ENCODE results near the gene SEC14L1.

SEC14L1 gene

GRCh38 chr17:77142689-77143088 lies 1.9 kb downstream of the SEC14L1 start:
- no peak overlapping the region for H3K4me3 ChIP-seq (ENCODE audit: low read length)
- TF ChIP-seq, protein P1, sequence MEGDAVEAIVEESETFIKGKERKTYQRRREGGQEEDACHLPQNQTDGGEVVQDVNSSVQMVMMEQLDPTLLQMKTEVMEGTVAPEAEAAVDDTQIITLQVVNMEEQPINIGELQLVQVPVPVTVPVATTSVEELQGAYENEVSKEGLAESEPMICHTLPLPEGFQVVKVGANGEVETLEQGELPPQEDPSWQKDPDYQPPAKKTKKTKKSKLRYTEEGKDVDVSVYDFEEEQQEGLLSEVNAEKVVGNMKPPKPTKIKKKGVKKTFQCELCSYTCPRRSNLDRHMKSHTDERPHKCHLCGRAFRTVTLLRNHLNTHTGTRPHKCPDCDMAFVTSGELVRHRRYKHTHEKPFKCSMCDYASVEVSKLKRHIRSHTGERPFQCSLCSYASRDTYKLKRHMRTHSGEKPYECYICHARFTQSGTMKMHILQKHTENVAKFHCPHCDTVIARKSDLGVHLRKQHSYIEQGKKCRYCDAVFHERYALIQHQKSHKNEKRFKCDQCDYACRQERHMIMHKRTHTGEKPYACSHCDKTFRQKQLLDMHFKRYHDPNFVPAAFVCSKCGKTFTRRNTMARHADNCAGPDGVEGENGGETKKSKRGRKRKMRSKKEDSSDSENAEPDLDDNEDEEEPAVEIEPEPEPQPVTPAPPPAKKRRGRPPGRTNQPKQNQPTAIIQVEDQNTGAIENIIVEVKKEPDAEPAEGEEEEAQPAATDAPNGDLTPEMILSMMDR (IDR thresholded peaks at IDR 0.05; ENCODE audit: insufficient read depth, low read depth, low read length, missing control alignments) = no peak
- DNase-seq (ENCODE audit: low read depth) = no peak

DNA sequence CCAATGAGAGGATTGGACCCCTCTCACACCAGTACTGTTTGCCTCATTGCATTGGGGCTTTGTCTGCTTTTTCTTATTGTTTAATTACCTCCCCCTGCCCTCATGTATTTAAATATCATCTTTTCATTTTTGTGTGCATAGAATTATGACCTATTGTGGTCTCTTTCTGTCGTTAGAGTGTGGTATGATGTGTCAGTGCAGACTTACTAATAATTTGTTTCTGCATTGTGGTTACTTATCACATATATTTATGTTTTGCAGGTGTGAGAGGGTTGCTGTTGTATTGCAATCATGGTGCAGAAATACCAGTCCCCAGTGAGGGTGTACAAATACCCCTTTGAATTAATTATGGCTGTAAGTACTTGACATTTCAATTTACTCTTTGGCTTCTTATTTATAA lies 2.5 kb downstream of the SEC14L1 start:
- TF ChIP-seq, protein P1 (IDR thresholded peaks at IDR 0.05; ENCODE audit: insufficient read depth, low read depth, low read length, missing control alignments) = no peak
- H3K4me3 ChIP-seq (ENCODE audit: low read length) = no peak overlapping the region
- no peak for DNase-seq (ENCODE audit: low read depth)

DNA sequence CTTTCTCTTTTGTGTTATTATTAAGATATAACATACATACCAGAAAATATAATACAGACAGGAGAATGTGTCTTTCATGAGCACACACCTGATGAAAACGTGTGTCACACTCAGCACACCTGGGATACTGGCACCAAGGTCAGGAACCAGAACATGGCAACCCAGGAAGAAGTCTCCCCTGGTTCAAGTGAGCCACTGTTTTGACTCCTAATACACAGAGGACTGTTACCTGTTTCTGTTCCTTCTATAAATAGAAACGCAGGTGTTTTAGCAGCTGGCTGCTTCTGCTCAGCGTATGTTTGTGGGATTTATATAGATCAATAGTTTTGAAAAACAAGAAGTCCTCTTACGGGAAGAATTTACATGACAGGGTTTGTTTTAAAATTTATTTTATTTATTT lies 3.5 kb downstream of the SEC14L1 start:
- DNase-seq (ENCODE audit: low read depth) = no peak
- TF ChIP-seq, protein P1 (IDR thresholded peaks at IDR 0.05; ENCODE audit: insufficient read depth, low read depth, low read length, missing control alignments) = no peak

DNA sequence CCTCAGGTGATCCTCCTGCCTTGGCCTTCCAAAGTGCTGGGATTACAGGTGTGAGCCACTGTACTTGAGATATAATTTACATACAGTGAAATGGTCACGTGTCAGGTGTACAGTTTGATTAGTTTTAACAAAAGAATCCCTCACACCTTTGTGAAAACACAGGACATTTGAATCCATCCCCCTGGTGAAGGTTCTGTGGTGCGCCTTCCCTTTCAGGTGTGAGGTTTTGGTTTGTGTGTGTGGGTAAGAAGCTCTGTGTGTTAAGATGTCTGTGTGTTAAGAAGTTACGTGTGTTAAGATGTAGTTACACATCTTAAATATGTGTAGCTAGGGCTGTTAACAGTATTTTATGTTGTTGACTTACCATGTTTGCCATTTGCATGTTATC lies 4.4 kb downstream of the SEC14L1 start:
- DNase-seq (ENCODE audit: low read depth) = no peak
- no peak overlapping the region for H3K4me3 ChIP-seq (ENCODE audit: low read length)
- TF ChIP-seq, protein P1 (IDR thresholded peaks at IDR 0.05; ENCODE audit: insufficient read depth, low read depth, low read length, missing control alignments) = no peak

More for the DNA sequence above, 3.5 kb downstream of the SEC14L1 start:
- H3K4me3 ChIP-seq (ENCODE audit: low read length) = no peak overlapping the region

DNA sequence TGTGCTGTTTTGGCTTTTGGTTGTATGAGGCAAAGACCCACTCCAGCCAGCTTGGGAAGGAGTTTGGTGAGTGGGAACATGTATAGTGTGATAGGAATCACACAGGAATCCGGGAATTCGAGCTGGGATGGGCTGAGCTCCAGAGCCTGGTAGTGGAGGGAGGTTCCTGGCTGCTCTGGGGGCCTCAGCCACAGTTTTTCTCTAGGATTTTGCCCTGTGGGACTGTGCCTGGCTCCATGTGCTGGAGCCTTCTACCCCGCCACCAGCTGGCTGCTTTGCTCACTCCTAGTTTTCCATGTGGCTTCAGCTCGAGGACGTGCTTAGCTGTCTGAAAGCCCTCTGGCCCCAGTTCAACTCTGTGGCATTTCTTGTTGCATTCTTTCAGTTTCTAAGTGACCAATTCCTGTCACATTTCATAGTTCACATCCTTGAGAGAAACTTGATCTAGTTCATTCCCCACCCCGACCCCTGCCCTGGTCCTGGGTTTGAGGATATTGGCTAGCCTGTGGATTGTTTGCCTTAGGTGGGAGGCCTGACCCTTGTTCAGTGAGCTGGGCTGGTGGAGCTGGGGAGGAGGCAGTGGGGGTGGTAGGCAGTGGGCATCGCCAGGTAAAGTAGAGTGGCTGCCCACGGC lies 5.0 kb downstream of the SEC14L1 start:
- H3K4me3 ChIP-seq (ENCODE audit: low read length) = no peak overlapping the region
- TF ChIP-seq, protein P1 (IDR thresholded peaks at IDR 0.05; ENCODE audit: insufficient read depth, low read depth, low read length, missing control alignments) = peak; percentile 30
- DNase-seq (ENCODE audit: low read depth) = peak; percentile 46

GRCh38 chr17:77146246-77146632 lies 5.5 kb downstream of the SEC14L1 start:
- TF ChIP-seq, protein P1 (IDR thresholded peaks at IDR 0.05; ENCODE audit: insufficient read depth, low read depth, low read length, missing control alignments) = no peak
- H3K4me3 ChIP-seq (ENCODE audit: low read length) = no peak overlapping the region
- DNase-seq (ENCODE audit: low read depth) = no peak

- TF ChIP-seq, protein P1 (IDR thresholded peaks at IDR 0.05; ENCODE audit: insufficient read depth, low read depth, low read length, missing control alignments) = peak; percentile 51
- DNase-seq (ENCODE audit: low read depth) = peak; percentile 59
- H3K4me3 ChIP-seq (ENCODE audit: low read length) = peak overlapping the region; percentile 23
Observed at GRCh38 chr17:77146882-77147281, 6.1 kb downstream of the SEC14L1 start.
